ENCODE results near the gene ZFPL1. TPM values are rescaled to one million over a fixed set of nuclear protein-coding genes. Genes with fewer than 3 reads are reported as not detected.

ZFPL1 gene
- total and polyA plus RNA-seq, 2 donors (not counting 3 experiments of a cell fraction or from before 2014, with no cell fraction given): 37.6 to 139 TPM

GRCh38 chr11:65095974-65096806 is 12.2 kb downstream of the ZFPL1 start, which contains the start of gene VPS51:
VPS51 (plus strand) TSS chr11:65096214; CDS start chr11:65096251, 37 bp downstream.
- FAIRE-seq (peak; percentile 86), DNase-seq (ENCODE audit: low read depth, low spot score) (peak; percentile 76)
- Histone ChIP-seq H3K9me3 (replicated peaks; ENCODE audit: control insufficient read depth, insufficient read depth, low read length) (no peaks in the 10 kb centered on the region), H3K9ac (replicated peaks; ENCODE audit: extremely low read depth, insufficient read depth, low read length) (peak within 1 kb of the TSS; percentile 43), H3K27ac (ENCODE audit: insufficient read depth, low read depth, low read length) (peak within 1 kb of the TSS; percentile 46), H4K20me1 (replicated peaks; ENCODE audit: control insufficient read depth, extremely low read depth, insufficient read depth, low read length) (no peaks in the 10 kb centered on the region), H3K27me3 (ENCODE audit: control insufficient read depth in 2 of 2, insufficient read depth in 2 of 2, low read length in 2 of 2) (no peaks in the 10 kb centered on the region), H3K4me2 (ENCODE audit: insufficient read depth, low read length) (peak within 1 kb of the TSS; percentile 67), H3K4me3 (replicated peaks in 1 of 3; ENCODE audit: insufficient read depth in 1 of 3, low read depth in 1 of 3, low read length in 3 of 3) (peak within 1 kb of the TSS; percentile 55 to 62 (median 56)), H3K79me2 (ENCODE audit: control insufficient read depth, insufficient read depth, low read length) (peaks cover 8% of the 10 kb centered on the region), H3K4me1 (ENCODE audit: control insufficient read depth, extremely low read depth, insufficient read depth, low read length) (peaks cover 6% of the 10 kb centered on the region), H2AFZ (ENCODE audit: low read depth, low read length) (peak within 1 kb of the TSS; percentile 99), H3K9me1 (replicated peaks; ENCODE audit: control insufficient read depth, extremely low read depth, insufficient read depth, low read length) (no peaks in the 10 kb centered on the region), H3K36me3 (ENCODE audit: control insufficient read depth in 2 of 2, extremely low read depth in 1 of 2, insufficient read depth in 2 of 2, low read length in 2 of 2) (no peaks in the 10 kb centered on the region)
- peak; percentile 94 for TF ChIP-seq POLR2A (IDR thresholded peaks at IDR 0.05; ENCODE audit: low read depth, low read length)
- TF ChIP-seq JUN (IDR thresholded peaks at IDR 0.05; ENCODE audit: borderline replicate concordance, insufficient read depth, insufficient read length, low read depth): no peak
- no peak for TF ChIP-seq CTCF (IDR thresholded peaks at IDR 0.05; ENCODE audit: extremely low read depth in 1 of 2, insufficient read depth in 1 of 2, low read depth in 1 of 2, low read length in 2 of 2)
- TF ChIP-seq MAX (IDR thresholded peaks at IDR 0.05; ENCODE audit: insufficient read depth, insufficient read length): peak; percentile 44
- peak; percentile 67 for TF ChIP-seq POLR2AphosphoS5 (IDR thresholded peaks at IDR 0.05; ENCODE audit: insufficient read depth, low read depth, low read length)
- TF ChIP-seq FOS (IDR thresholded peaks at IDR 0.05; ENCODE audit: borderline replicate concordance, insufficient read depth, low read length): no peak
- peak; percentile 80 for TF ChIP-seq MYC (IDR thresholded peaks at IDR 0.05; ENCODE audit: low read depth, low read length)
- TF ChIP-seq EZH2 (IDR thresholded peaks at IDR 0.05; ENCODE audit: borderline replicate concordance, low read depth, low read length, severe bottlenecking): no peak
- no peak for TF ChIP-seq GATA2 (IDR thresholded peaks at IDR 0.05; ENCODE audit: insufficient read depth, insufficient read length, low read depth, low read length)
- intact Hi-C loops (cut with micrococcal nuclease) (loop anchor here (1.0 to 5.0 kb wide), 4 partner anchors 12 to 84 kb away; partner anchors contain the start of genes ARL2, CDCA5, SNX15 and TM7SF2), dilution Hi-C loops (cut with MboI; ENCODE audit: extremely low pct_ligation_motif_present, low sequenced_read_pairs) (no loop called here)
- ChIA-PET CTCF (interaction anchor here (1.2 to 5.3 kb wide), 2 partner anchors 12 to 15 kb away, joined by 3 to 56 read pairs; partner anchors contain the start of gene TM7SF2), POLR2A (interaction anchor here (2.0 to 2.4 kb wide), 2 partner anchors 14 to 20 kb away, joined by 5 to 6 read pairs; no protein-coding TSS in a partner anchor)
- BruUV-seq (replicated peaks): TSS peak; percentile 95

Measured in endothelial cell of umbilical vein (primary cell).